CD4-positive, alpha-beta memory T cell (primary cell): ENCODE results near the gene ILK. TPM values are rescaled to one million over a fixed set of nuclear protein-coding genes. Genes with fewer than 3 reads are reported as not detected.

ENCODE experiments used
- CTCF ChIA-PET: fragments of 350-600 bp; sonication (Branson Sonifier 250); formaldehyde crosslinking; loops from one replicate; lab custom pipeline; 2021; ENCODE audit warnings: inconsistent platforms; ENCODE audit not compliant: partially characterized antibody; lab: Charles Lee
- POLR2A ChIA-PET: fragments of 350-600 bp; sonication (Branson Sonifier 250); formaldehyde crosslinking; loops from one replicate; lab custom pipeline; 2021; ENCODE audit not compliant: partially characterized antibody; lab: Charles Lee
- DNase-seq, 5 donors: peaks; one replicate each; pipeline versions ENCODE4 v3.0.0 to v3.0.0-alpha.2; 2020 to 2022; ENCODE audit warnings: mixed read lengths in 1 of 5
- H3K27ac ChIP-seq: one replicate; pipeline ENCODE4 v1.7.0; 2013; ENCODE audit warnings: low read depth, low read length
- H3K27me3 ChIP-seq: 2 replicates; pipeline ENCODE4 v1.7.0; 2013; ENCODE audit warnings: mild to moderate bottlenecking, low read length, moderate library complexity; ENCODE audit not compliant: insufficient read depth
- H3K36me3 ChIP-seq: 2 replicates; pipeline ENCODE4 v1.7.0; 2013; ENCODE audit warnings: mild to moderate bottlenecking, low read length, moderate library complexity; ENCODE audit not compliant: insufficient read depth
- H3K4me1 ChIP-seq: 2 replicates; pipeline ENCODE4 v1.7.0; 2013; ENCODE audit warnings: mild to moderate bottlenecking, low read length, moderate library complexity; ENCODE audit not compliant: insufficient read depth
- H3K4me3 ChIP-seq, 2 donors: one replicate each; pipeline ENCODE4 v1.7.0; 2013; ENCODE audit warnings: low read length in 2 of 2, mild to moderate bottlenecking in 1 of 2
- H3K9me3 ChIP-seq, 2 donors: one replicate each; pipeline ENCODE4 v1.7.0; 2013; ENCODE audit warnings: low read length in 2 of 2, control low read depth in 1 of 2; ENCODE audit not compliant: control insufficient read depth in 1 of 2
- H3K27ac Mint-ChIP-seq, 7 donors: one replicate each; pipeline ENCODE4 v1.8.0; 2020 to 2021; ENCODE audit warnings: mixed read lengths in 7 of 7, mild to moderate bottlenecking in 6 of 7, inconsistent platforms in 3 of 7, moderate library complexity in 3 of 7
- H3K27me3 Mint-ChIP-seq, 2 donors: one replicate each; pipeline ENCODE4 v1.8.0; 2020 to 2021; ENCODE audit warnings: mixed read lengths in 2 of 2
- H3K36me3 Mint-ChIP-seq, 2 donors: one replicate each; pipeline ENCODE4 v1.8.0; 2020 to 2021; ENCODE audit warnings: mixed read lengths in 2 of 2, inconsistent platforms in 1 of 2, mild to moderate bottlenecking in 1 of 2
- H3K4me1 Mint-ChIP-seq, 4 donors: one replicate each; pipeline ENCODE4 v1.8.0; 2020 to 2021; ENCODE audit warnings: mixed read lengths in 4 of 4, mild to moderate bottlenecking in 1 of 4
- H3K4me3 Mint-ChIP-seq, 8 donors: one replicate each; pipeline ENCODE4 v1.8.0; 2020 to 2021; ENCODE audit warnings: mixed read lengths in 8 of 8, mild to moderate bottlenecking in 7 of 8, moderate library complexity in 6 of 8, inconsistent platforms in 3 of 8
- H3K9me3 Mint-ChIP-seq, 8 donors: one replicate each; pipeline ENCODE4 v1.8.0; 2020 to 2021; ENCODE audit warnings: mixed read lengths in 8 of 8, mild to moderate bottlenecking in 5 of 8, inconsistent platforms in 3 of 8, moderate library complexity in 1 of 8
- intact Hi-C: fragments of 100-400 bp; cut with micrococcal nuclease; formaldehyde crosslinking; loops from one replicate; pipeline ENCODE4 v1.15.1; 2023
- polyA plus RNA-seq, 2 donors: library from polyadenylated mRNA; unstranded; fragments of 300-500 nt; fragmentation: Illumina TruSeq; gene quantifications; one replicate each; pipeline ENCODE4 v1.2.3, GENCODE V29; 2021
- total RNA-seq, 2 experiments: library from RNA; stranded (reverse); gene quantifications; one replicate each; pipeline ENCODE4 v1.2.3, GENCODE V29; 2021

The ILK gene
- total and polyA plus RNA-seq, 4 experiments from 2014 or later = 121 to 132 (median 130) TPM

DNA sequence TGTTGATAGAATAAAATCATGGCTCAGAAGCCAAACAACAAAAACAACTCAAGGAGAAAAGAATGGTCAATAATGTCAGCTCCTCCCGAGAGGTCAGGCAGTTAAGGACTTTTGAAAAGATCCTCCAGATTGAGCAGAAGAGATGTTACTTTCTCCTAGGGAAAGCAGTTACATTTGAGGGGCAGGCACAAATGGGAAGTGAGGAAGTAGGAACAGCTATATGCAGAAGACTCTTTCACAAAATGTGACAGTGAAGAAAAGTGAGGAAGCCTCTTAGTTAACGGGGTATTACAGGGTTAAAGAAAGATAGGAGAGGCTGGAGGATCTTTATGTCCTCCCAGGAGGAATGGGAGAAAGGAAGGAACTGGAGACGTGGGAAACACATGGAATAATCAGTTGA, 48.6 kb downstream of the ILK start:
- peaks cover 0 to 2% of the 10 kb centered on the region in 2 donors for H3K27me3 Mint-ChIP-seq
- no peak overlapping the region for H3K27ac ChIP-seq

DNA sequence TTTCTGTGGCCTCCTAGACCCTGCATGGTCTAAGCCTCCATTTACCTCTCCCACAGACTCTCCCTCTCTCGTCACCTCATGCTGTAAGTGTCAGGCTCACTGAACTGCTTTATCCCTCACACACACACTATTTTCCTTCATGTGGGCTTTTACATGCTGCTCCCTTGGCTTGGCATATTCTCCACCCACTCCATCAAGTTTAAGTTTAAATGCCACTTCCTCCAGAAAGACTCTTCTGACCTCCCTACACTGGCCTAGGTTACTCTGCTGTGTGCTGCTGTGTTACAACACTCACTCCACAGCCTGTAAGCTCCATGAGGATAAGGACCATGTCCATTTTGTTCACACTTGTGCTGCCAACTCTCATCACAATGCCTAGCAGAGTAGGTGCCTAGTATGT, 49.5 kb downstream of the ILK start:
- no peak overlapping the region for H3K27ac Mint-ChIP-seq
- Histone ChIP-seq H3K9me3 (no peaks in the 10 kb centered on the region), H3K27ac (no peak overlapping the region), H3K36me3 (no peaks in the 10 kb centered on the region), H3K27me3 (peaks cover 7% of the 10 kb centered on the region), H3K4me3 (no peak overlapping the region), H3K4me1 (peaks cover 30% of the 10 kb centered on the region)
- H3K36me3 Mint-ChIP-seq = no peaks in the 10 kb centered on the region
- H3K9me3 Mint-ChIP-seq = no peaks in the 10 kb centered on the region
- no peak for DNase-seq
- peaks cover 0 to 8% (median 1%) of the 10 kb centered on the region in 4 donors for H3K4me1 Mint-ChIP-seq
- intact Hi-C loops = no loop called here
- peaks cover 0 to 2% of the 10 kb centered on the region in 2 donors for H3K27me3 Mint-ChIP-seq
- POLR2A ChIA-PET = interaction anchor here (1.9 to 3.0 kb wide), 2 partner anchors 34 to 41 kb away, joined by 16 to 17 read pairs; partner anchors contain the start of genes TAF10 and TPP1
- H3K4me3 Mint-ChIP-seq = no peak overlapping the region
- CTCF ChIA-PET = interaction anchor here (1.1 kb wide), 1 partner anchor 11 kb away, joined by 3 read pairs; no protein-coding TSS in a partner anchor

More for the DNA sequence above, 48.6 kb downstream of the ILK start:
- H3K36me3 Mint-ChIP-seq = no peaks in the 10 kb centered on the region
- no peaks in the 10 kb centered on the region for H3K36me3 ChIP-seq
- peaks cover 39% of the 10 kb centered on the region for H3K4me1 ChIP-seq
- H3K4me1 Mint-ChIP-seq = peaks cover 0 to 8% (median 1%) of the 10 kb centered on the region in 4 donors
- H3K27me3 ChIP-seq = peaks cover 7% of the 10 kb centered on the region
- POLR2A ChIA-PET = interaction anchor here (0.6 to 4.5 kb wide), 6 partner anchors 15 to 41 kb away, joined by 3 to 20 read pairs (median 4); partner anchors contain the start of genes TAF10 and TPP1
- CTCF ChIA-PET = interaction anchor here (0.8 to 1.1 kb wide), 2 partner anchors 15 to 31 kb away, joined by 3 to 7 read pairs; partner anchors contain the start of gene MRPL17
- intact Hi-C loops = no loop called here
- no peak overlapping the region for H3K4me3 ChIP-seq
- no peak overlapping the region for H3K27ac Mint-ChIP-seq
- H3K9me3 ChIP-seq = no peaks in the 10 kb centered on the region
- no peak overlapping the region for H3K4me3 Mint-ChIP-seq
- no peak for DNase-seq
- no peaks in the 10 kb centered on the region for H3K9me3 Mint-ChIP-seq

DNA sequence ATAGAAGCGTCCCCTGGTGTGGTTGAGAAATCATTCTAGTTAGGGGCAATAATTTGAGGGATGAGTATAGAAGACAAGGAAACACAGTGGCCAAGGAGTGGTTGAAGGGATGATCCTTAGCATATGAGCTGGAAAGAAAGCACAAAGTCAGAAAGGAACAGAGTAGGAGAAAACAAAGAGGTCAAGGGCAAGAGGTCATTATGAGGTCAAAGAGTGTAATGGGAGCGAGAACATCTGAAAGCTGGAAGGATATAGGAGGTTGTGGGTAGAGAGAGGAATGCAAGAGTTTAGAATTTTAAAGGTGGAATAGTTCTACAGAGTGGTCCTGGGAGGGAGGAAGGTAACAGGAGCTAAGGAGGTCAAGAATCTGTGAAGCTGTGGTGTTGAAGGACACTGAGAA, 50.1 kb downstream of the ILK start:
- Histone ChIP-seq H3K36me3 (no peaks in the 10 kb centered on the region), H3K9me3 (no peaks in the 10 kb centered on the region), H3K27me3 (peaks cover 7% of the 10 kb centered on the region), H3K4me1 (peaks cover 25% of the 10 kb centered on the region), H3K27ac (no peak overlapping the region), H3K4me3 (no peak overlapping the region)
- H3K4me3 Mint-ChIP-seq = no peak overlapping the region
- DNase-seq = no peak
- intact Hi-C loops = no loop called here
- H3K27ac Mint-ChIP-seq = no peak overlapping the region
- peaks cover 0 to 2% of the 10 kb centered on the region in 2 donors for H3K27me3 Mint-ChIP-seq
- peaks cover 0 to 8% (median 1%) of the 10 kb centered on the region in 4 donors for H3K4me1 Mint-ChIP-seq
- ChIA-PET POLR2A (interaction anchor here (0.6 to 3.0 kb wide), 6 partner anchors 8 to 42 kb away, joined by 3 to 17 read pairs (median 6); partner anchors contain the start of genes MRPL17, TAF10 and TPP1), CTCF (interaction anchor here (0.8 to 1.1 kb wide), 5 partner anchors 9 to 106 kb away, joined by 3 to 5 read pairs (median 3); no protein-coding TSS in a partner anchor)
- H3K9me3 Mint-ChIP-seq = no peaks in the 10 kb centered on the region
- no peaks in the 10 kb centered on the region for H3K36me3 Mint-ChIP-seq

DNA sequence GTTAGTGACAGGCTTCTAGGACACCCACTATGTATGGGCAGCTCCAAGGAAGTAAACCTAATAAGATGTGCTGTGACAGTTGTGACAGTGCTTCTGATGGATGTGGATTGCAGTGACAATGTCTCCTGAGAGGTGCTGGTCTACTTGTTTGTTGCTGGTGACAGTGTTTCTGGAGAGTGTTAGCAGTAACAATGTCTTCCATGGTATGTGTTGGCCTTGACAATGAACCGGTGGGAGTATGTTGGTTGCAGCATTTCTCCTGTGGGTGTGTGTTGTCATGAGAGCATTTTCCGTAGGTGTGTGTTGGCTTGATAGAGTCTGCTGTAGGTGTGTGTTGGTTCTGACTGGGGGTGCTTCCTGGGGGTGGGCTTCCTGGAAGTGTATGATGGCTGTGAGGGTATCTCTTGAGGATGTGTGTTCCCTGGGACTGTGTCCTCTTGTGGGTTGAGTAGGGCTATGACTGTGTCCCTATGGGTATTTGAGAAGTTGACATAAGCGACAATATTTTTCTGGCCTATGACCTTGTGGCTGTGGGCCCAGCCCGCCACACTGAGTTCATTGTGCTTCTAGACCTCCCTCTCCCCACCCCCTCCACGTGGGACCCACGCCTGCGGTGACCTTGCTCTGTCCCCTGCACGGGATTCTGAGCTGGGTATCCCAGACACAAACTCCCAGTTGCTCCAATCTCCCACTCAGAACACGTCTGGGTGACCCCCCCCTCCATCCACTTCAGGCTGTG, 50.9 kb downstream of the ILK start:
- Mint-ChIP-seq H3K27ac (no peak overlapping the region), H3K9me3 (no peaks in the 10 kb centered on the region), H3K27me3 (peaks cover 0 to 2% of the 10 kb centered on the region in 2 donors), H3K36me3 (no peaks in the 10 kb centered on the region), H3K4me1 (peaks cover 0 to 8% (median 1%) of the 10 kb centered on the region in 4 donors), H3K4me3 (no peak overlapping the region)
- no peak for DNase-seq
- Histone ChIP-seq H3K36me3 (no peaks in the 10 kb centered on the region), H3K9me3 (no peaks in the 10 kb centered on the region), H3K4me1 (peaks cover 25% of the 10 kb centered on the region), H3K27me3 (peaks cover 7% of the 10 kb centered on the region), H3K27ac (no peak overlapping the region), H3K4me3 (peak overlapping the region in 1 of 2 donors; percentile 3)
- ChIA-PET CTCF (interaction anchor here (0.8 to 1.1 kb wide), 5 partner anchors 10 to 105 kb away, joined by 3 to 5 read pairs (median 3); no protein-coding TSS in a partner anchor), POLR2A (interaction anchor here (0.6 to 4.6 kb wide), 7 partner anchors 9 to 42 kb away, joined by 3 to 21 read pairs (median 8); partner anchors contain the start of genes MRPL17, TAF10 and TPP1)
- intact Hi-C loops = loop anchor here (1.0 kb wide), 1 partner anchor 35 kb away; the partner anchor contains the start of gene TPP1

DNA sequence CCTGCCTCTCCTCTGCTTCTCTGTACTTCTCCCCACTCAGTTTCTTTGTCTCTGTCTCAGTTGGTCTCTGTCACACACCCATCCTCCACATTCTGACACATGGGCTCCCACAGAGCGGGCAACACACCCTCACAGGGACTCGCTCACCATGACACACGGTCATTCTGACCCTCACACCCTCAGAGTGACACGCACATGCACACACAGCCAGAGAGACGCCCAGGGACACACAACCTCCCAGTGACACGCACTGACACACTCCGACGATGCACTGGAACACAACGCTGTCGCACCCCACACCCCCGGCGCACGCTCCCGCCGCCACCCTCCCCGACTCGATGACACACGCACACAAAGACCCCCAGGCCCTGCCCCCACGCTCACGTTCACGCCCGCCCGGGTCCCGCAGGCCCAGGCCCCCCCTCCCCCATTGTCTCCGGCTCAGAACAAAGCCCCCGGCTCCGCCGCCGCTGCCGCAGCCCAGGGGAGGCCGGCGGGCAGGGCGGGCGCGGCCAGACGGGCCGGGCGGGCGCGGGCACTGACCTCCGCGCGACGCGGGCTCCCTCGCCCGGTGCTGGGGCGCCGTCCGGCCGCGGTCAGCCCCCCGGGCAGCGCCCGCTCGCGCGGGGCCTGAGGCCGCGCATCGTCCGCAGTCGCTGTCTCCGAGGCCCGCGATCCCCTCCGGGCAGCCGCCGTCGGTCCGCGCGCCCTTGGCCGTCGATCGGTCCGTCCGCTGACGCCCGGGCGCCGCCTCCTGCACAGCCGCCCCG, 51.6 kb downstream of the ILK start:
- Mint-ChIP-seq H3K27me3 (peaks cover 0 to 2% of the 10 kb centered on the region in 2 donors), H3K9me3 (no peaks in the 10 kb centered on the region), H3K4me3 (no peak overlapping the region), H3K36me3 (no peaks in the 10 kb centered on the region), H3K4me1 (peaks cover 0 to 8% (median 1%) of the 10 kb centered on the region in 4 donors), H3K27ac (no peak overlapping the region)
- H3K27me3 ChIP-seq = peaks cover 7% of the 10 kb centered on the region
- peak overlapping the region in 1 of 2 donors; percentile 3 for H3K4me3 ChIP-seq
- H3K36me3 ChIP-seq = no peaks in the 10 kb centered on the region
- H3K9me3 ChIP-seq = no peaks in the 10 kb centered on the region
- H3K4me1 ChIP-seq = peaks cover 25% of the 10 kb centered on the region
- CTCF ChIA-PET = interaction anchor here (3.8 kb wide), 1 partner anchor 28 kb away, joined by 15 read pairs; the partner anchor contains the start of gene MRPL17
- intact Hi-C loops = loop anchor here (1.0 kb wide), 1 partner anchor 36 kb away; the partner anchor contains the start of gene TPP1
- DNase-seq = peak in 1 of 5 donors; percentile 50
- H3K27ac ChIP-seq = no peak overlapping the region
- POLR2A ChIA-PET = interaction anchor here (1.2 to 4.6 kb wide), 5 partner anchors 9 to 43 kb away, joined by 3 to 21 read pairs (median 8); partner anchors contain the start of genes MRPL17, TAF10 and TPP1

DNA sequence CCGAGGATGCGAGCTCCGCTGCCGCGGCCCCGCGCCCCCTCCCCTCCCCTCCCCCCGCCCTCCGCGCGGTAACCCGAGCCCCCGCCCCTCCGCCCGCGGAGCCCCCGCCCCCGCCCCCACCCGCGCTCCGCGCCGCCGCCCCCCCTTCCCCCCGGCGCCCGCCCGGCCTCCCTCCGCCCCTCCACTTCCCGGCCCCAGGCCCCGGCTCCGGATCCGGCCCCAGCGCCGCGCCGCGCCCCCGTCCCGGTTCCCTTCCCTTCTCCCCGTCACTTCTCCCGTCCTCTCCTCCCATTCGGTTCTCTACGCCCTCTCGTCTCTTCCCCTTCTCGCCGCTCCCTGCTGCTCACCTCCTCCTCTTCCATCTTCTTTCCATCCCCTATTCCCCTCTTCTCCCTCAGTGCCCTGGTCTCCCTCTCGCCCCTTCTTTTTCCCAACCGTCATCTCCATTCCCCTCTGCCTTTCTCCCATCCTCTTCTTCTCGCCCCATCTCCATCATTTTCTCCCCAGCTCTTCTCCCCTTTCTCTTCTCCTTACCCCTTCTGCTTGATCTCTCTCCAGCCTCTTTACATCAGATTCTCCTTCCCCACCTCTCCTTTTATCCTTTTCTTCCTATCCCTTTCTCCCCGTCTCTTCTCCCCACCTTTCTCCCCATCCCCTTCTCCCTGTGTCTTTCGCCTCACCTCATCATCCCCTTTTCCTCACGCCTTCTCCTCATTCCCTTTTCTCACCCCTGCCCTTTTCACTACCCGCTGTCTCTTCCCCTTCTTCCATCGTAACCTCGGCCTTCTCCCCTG, 52.4 kb downstream of the ILK start, which contains the start of gene DCHS1:
TSS of gene DCHS1 (minus strand) at position 20 of the 794 bp plus-strand sequence. CDS start 14,196 bp downstream, outside the sequence.
- peak within 1 kb of the TSS; percentile 30 to 79 (median 69) for H3K27ac Mint-ChIP-seq
- peaks cover 0 to 8% (median 1%) of the 10 kb centered on the region in 4 donors for H3K4me1 Mint-ChIP-seq
- no peaks in the 10 kb centered on the region for H3K36me3 Mint-ChIP-seq
- Histone ChIP-seq H3K9me3 (no peaks in the 10 kb centered on the region), H3K27me3 (peaks cover 7% of the 10 kb centered on the region), H3K4me1 (peaks cover 25% of the 10 kb centered on the region), H3K36me3 (no peaks in the 10 kb centered on the region), H3K4me3 (peak within 1 kb of the TSS in 1 of 2 donors; percentile 30), H3K27ac (no peak within 1 kb of the TSS)
- no peaks in the 10 kb centered on the region for H3K9me3 Mint-ChIP-seq
- ChIA-PET CTCF (interaction anchor here (3.0 to 3.8 kb wide), 3 partner anchors 12 to 37 kb away, joined by 13 to 19 read pairs (median 15); partner anchors contain the start of genes MRPL17 and TPP1), POLR2A (interaction anchor here (1.0 to 4.6 kb wide), 6 partner anchors 9 to 52 kb away, joined by 3 to 21 read pairs (median 8); partner anchors contain the start of genes ILK, RRP8, TAF10 and TPP1)
- intact Hi-C loops = loop anchor here (1.0 kb wide), 1 partner anchor 37 kb away; the partner anchor contains the start of gene TPP1
- DNase-seq = peak in 1 of 5 donors; percentile 16
- H3K27me3 Mint-ChIP-seq = peaks cover 0 to 2% of the 10 kb centered on the region in 2 donors
- peak within 1 kb of the TSS; percentile 67 to 80 (median 74) for H3K4me3 Mint-ChIP-seq
